BJ (cell line): ENCODE results near the gene UNG. TPM values are rescaled to one million over a fixed set of nuclear protein-coding genes. Genes with fewer than 3 reads are reported as not detected.
"Not testable (repeated sequence)": the region's sequence is repeated elsewhere in the genome, so short reads cannot be mapped to it uniquely, and the experiment has no call there.

ENCODE experiments used
- CTCF ChIA-PET: fragments of 350-600 bp; formaldehyde crosslinking; extraction: SDS; loops from one replicate; lab custom pipeline; 2021; ENCODE audit warnings: antibody characterized with exemption, inconsistent platforms; lab: Yijun Ruan, JAX
- POLR2A ChIA-PET: fragments of 300-600 bp; sonication (Branson Sonifier 250); formaldehyde crosslinking; extraction: SDS; loops from one replicate; lab custom pipeline; 2021; ENCODE audit warnings: antibody characterized with exemption; lab: Charles Lee
- DNase-seq: peaks from one replicate; pipeline ENCODE4 v3.0.0-alpha.2; 2011; ENCODE audit warnings: low read depth
- H3K27me3 ChIP-seq: 2 replicates; pipeline ENCODE4 v1.6.0; 2011; ENCODE audit warnings: low read length; ENCODE audit not compliant: control insufficient read depth, insufficient read depth
- H3K36me3 ChIP-seq: 2 replicates; pipeline ENCODE4 v1.5.1; 2011; ENCODE audit warnings: low read length; ENCODE audit not compliant: control insufficient read depth, insufficient read depth
- H3K4me3 ChIP-seq: 2 replicates; pipeline ENCODE4 v1.5.1; 2011; ENCODE audit warnings: low read depth, mild to moderate bottlenecking, control low read depth, low read length
- CTCF ChIP-seq: IDR thresholded peaks from 2 replicates; pipeline ENCODE4 v1.5.1; 2011; ENCODE audit warnings: low read depth, mild to moderate bottlenecking, control low read depth, inconsistent platforms, low read length, moderate library complexity; ENCODE audit not compliant: insufficient read depth
- polyA plus RNA-seq: library from polyadenylated mRNA; depleted of rRNA; stranded (reverse); fragments of >200 nt; gene quantifications from 2 replicates; pipeline ENCODE4 v1.2.3, GENCODE V29; 2011

UNG gene
- polyA plus RNA-seq, 1 experiment = 10.4 TPM

DNA sequence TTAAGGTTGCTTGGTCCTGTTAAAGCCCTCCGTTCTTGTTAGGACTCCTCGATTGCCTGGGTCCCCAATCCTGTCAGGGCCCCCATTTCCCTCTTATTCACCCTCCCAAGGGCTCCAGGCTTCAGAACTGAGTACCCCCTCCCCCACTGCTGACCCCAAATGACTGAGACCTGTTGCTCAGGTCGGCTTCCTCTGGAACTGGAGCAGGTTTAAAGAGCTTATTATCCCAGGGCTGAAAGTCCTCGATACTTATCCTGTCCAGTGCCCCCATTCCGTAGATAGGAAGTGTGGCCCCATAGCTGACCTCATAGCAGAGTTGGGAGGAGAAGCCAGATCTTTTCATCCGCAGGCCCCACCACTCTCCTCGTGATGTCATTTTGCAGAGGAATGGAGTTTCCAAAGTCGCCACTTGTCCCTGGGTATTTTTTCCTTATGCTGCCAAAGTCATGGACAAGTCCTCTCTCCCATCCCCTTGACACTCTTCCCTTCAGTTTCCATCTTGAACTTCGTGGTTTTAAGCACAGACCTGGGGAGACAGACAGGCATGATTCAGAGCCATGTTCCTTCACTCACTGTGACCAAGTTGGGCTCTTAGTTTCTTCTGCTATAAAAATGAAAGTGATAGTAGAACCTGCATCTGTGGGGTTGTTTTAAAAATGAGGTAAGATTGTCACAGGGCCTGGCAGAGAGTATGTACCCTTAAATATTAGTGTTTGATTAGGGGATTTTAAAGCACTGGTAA, 43.8 kb upstream of the UNG start:
- ChIA-PET CTCF (interaction anchor here (1.3 to 2.2 kb wide), 3 partner anchors 15 to 41 kb away, joined by 4 to 8 read pairs (median 5); partner anchors contain the start of gene ALKBH2), POLR2A (no interaction called here)
- H3K27me3 ChIP-seq = no peaks in the 10 kb centered on the region
- H3K36me3 ChIP-seq = peaks cover 2% of the 10 kb centered on the region; the same call in 1 of the 2 replicates
- H3K4me3 ChIP-seq = peak overlapping the region; percentile 60
- TF ChIP-seq CTCF = no peak
- no peak for DNase-seq

GRCh38 chr12:109054124-109054513, 43.3 kb upstream of the UNG start:
- POLR2A ChIA-PET = not testable (repeated sequence)
- CTCF ChIA-PET = interaction anchor here (0.6 to 2.2 kb wide), 4 partner anchors 15 to 435 kb away, joined by 3 to 8 read pairs (median 4); partner anchors contain the start of gene ALKBH2

GRCh38 chr12:109054520-109054919, 42.9 kb upstream of the UNG start:
- Histone ChIP-seq H3K36me3 (peaks cover 2% of the 10 kb centered on the region; the same call in 1 of the 2 replicates), H3K4me3 (no peak overlapping the region), H3K27me3 (no peaks in the 10 kb centered on the region)
- DNase-seq = no peak
- POLR2A ChIA-PET = no interaction called here
- no peak for TF ChIP-seq CTCF
- CTCF ChIA-PET = interaction anchor here (0.6 to 2.2 kb wide), 5 partner anchors 14 to 435 kb away, joined by 3 to 8 read pairs (median 5); partner anchors contain the start of gene ALKBH2

More at GRCh38 chr12:109054124-109054513, 43.3 kb upstream of the UNG start:
- not testable (repeated sequence) for H3K27me3 ChIP-seq, DNase-seq, H3K36me3 ChIP-seq, H3K4me3 ChIP-seq

DNA sequence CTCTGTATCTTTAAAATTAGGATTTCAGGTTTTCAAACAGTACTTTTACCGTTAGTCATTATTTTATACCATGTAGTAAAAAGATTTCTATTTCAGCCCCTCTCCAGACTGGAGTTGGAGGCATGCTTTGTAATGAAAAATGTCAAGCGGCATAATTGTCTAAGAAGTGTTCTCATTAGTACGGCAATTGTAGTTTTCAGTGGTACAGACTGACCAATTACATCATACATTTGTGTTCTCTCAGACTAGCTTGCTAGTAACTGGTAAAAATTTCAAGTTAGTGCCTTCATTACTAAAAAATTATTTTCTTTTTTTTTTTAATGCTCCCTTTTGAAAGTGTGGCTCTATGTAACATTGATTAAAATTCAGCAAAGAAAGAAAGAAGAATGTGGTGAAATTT, 40.5 kb upstream of the UNG start:
- ChIA-PET CTCF (interaction anchor here (0.6 kb wide), 1 partner anchor 612 kb away, joined by 3 read pairs; no protein-coding TSS in a partner anchor), POLR2A (no interaction called here)
- Histone ChIP-seq H3K27me3 (no peaks in the 10 kb centered on the region), H3K36me3 (peaks cover 2% of the 10 kb centered on the region; the same call in 1 of the 2 replicates), H3K4me3 (no peak overlapping the region)
- no peak for TF ChIP-seq CTCF
- DNase-seq = no peak

- DNase-seq = no peak
- H3K4me3 ChIP-seq = no peak overlapping the region
- POLR2A ChIA-PET = no interaction called here
- CTCF ChIA-PET = interaction anchor here (0.6 kb wide), 1 partner anchor 613 kb away, joined by 3 read pairs; no protein-coding TSS in a partner anchor
- TF ChIP-seq CTCF = no peak
- peaks cover 2% of the 10 kb centered on the region; the same call in 1 of the 2 replicates for H3K36me3 ChIP-seq
- H3K27me3 ChIP-seq = no peaks in the 10 kb centered on the region
Measured at GRCh38 chr12:109057376-109057775, 40.0 kb upstream of the UNG start.
